ENCODE measurements around the gene BTBD9.

DNA sequence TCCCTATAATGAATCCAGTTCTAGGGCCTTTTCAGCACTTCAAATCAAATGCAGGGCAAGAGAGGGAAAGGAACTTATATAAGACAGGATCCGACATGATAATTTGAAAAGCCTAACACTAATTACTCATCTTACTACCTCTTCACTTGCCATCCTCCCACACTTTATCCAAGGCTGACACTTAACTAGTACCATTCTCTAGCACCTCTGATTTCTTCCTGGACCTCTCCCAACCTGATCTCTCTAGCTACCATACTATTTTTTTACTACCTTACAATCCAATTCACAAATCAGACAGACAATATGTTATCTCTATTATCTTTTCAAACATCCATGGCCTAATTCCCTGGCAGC, 50.4 kb downstream of the BTBD9 start:
- TF ChIP-seq POLR2A (IDR thresholded peaks at IDR 0.05) = no peak
- TF ChIP-seq, protein P1, sequence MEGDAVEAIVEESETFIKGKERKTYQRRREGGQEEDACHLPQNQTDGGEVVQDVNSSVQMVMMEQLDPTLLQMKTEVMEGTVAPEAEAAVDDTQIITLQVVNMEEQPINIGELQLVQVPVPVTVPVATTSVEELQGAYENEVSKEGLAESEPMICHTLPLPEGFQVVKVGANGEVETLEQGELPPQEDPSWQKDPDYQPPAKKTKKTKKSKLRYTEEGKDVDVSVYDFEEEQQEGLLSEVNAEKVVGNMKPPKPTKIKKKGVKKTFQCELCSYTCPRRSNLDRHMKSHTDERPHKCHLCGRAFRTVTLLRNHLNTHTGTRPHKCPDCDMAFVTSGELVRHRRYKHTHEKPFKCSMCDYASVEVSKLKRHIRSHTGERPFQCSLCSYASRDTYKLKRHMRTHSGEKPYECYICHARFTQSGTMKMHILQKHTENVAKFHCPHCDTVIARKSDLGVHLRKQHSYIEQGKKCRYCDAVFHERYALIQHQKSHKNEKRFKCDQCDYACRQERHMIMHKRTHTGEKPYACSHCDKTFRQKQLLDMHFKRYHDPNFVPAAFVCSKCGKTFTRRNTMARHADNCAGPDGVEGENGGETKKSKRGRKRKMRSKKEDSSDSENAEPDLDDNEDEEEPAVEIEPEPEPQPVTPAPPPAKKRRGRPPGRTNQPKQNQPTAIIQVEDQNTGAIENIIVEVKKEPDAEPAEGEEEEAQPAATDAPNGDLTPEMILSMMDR (IDR thresholded peaks at IDR 0.05) = no peak
